ENCODE data around the gene CSH1.
A peak's percentile ranks its signal among the peaks of the same experiment; 100 is the strongest.
"Not testable (repeated sequence)": the region's sequence is repeated elsewhere in the genome, so short reads cannot be mapped to it uniquely, and the experiment has no call there.

Gene CSH1

DNA sequence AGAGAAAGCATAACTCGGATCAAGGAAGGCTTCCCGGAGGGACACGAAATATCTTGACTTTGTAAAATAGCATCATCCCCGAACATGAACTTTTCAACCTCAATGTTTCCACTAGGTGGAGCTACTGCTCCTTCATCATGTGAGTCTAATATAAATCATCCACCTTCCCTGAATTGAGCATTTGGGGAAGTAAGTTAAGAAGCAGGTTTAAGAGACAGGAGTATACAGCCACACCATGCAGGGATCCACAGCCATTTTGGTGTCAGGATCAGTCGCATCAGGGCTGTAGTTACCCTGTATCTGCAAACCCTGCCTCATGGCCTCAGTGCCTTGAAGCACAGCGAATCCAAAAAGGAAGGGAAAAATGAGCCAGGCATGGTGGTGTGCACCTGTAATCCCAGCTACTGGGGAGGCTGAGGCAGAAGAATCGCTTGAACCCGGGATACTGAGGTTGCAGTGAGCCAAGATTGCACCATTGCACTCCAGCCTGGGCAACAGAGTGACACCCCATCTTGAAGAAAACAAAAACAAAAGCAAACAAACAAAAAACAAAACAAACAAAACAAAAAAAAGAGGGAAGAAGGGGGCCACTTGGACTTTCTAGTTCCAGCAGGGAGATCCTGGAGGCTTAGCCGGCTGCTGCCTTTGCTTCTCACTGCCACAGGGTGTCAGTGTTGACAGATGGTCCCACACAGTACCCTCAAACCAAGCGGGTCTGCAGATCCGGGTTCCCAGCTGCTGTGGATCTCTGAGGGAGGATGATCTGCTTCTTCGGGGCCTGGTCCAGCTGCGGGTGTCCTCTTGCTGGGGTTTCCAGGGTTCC, 7.1 kb downstream of the CSH1 start:
- H3K36me3 ChIP-seq (ENCODE audit: insufficient read depth, insufficient read length, low read length); DNase-seq (ENCODE audit: low read depth, low spot score); H3K9ac ChIP-seq (ENCODE audit: insufficient read length, low read depth); H3K27me3 ChIP-seq (ENCODE audit: insufficient read depth, insufficient read length); H3K4me3 ChIP-seq (ENCODE audit: insufficient read length, low read depth); H3K9me3 ChIP-seq (ENCODE audit: insufficient read depth, low read length); H3K4me1 ChIP-seq (ENCODE audit: insufficient read depth, insufficient read length): not testable (repeated sequence)

GRCh38 chr17:63885119-63885518, 11.3 kb downstream of the CSH1 start:
- not testable (repeated sequence) for H3K36me3 ChIP-seq (ENCODE audit: insufficient read depth, insufficient read length, low read length); H3K4me3 ChIP-seq (ENCODE audit: insufficient read length, low read depth); H3K27me3 ChIP-seq (ENCODE audit: insufficient read depth, insufficient read length); DNase-seq (ENCODE audit: low read depth, low spot score); H3K9ac ChIP-seq (ENCODE audit: insufficient read length, low read depth); H3K9me3 ChIP-seq (ENCODE audit: insufficient read depth, low read length)
- H3K4me1 ChIP-seq (ENCODE audit: insufficient read depth, insufficient read length) = peaks cover 11% of the 10 kb centered on the region

DNA sequence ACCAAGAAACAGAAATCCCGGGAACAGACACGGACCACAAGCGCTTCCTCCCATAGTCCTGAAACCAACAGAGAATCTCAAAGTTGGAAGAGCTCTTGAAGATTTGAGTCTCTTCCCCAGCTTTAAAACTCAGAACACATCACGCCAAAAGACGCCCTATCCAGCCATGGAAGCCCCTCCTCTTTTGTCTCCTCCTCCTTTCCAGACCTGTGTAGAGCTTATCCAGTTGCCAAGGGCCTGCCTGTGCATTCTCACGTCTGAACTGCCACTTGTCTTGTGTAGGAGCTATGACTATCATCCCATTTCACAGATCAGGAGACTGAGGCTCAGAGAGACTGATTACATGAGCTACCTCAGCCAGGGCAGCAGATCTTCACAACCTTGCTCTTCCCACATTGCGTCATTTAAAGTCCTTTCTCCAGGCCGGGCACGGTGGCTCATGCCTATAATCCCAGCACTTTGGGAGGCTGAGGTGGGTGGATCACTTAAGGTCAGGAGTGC, 13.7 kb downstream of the CSH1 start:
- peaks cover 11% of the 10 kb centered on the region for H3K4me1 ChIP-seq (ENCODE audit: insufficient read depth, insufficient read length)
- H3K27me3 ChIP-seq (ENCODE audit: insufficient read depth, insufficient read length); DNase-seq (ENCODE audit: low read depth, low spot score); H3K36me3 ChIP-seq (ENCODE audit: insufficient read depth, insufficient read length, low read length); H3K9me3 ChIP-seq (ENCODE audit: insufficient read depth, low read length); H3K9ac ChIP-seq (ENCODE audit: insufficient read length, low read depth); H3K4me3 ChIP-seq (ENCODE audit: insufficient read length, low read depth): not testable (repeated sequence)

- DNase-seq (ENCODE audit: low read depth, low spot score) = peak; percentile 35
- H3K27me3 ChIP-seq (ENCODE audit: insufficient read depth, insufficient read length) = no peaks in the 10 kb centered on the region
Measured at GRCh38 chr17:63881935-63882601, 14.3 kb downstream of the CSH1 start, which contains the start of gene GH2. Gene GH2, minus strand, starts transcription at chr17:63881944. Its CDS starts 143 bp downstream, at chr17:63881801.

GRCh38 chr17:63881337-63881736, 15.0 kb downstream of the CSH1 start:
- H3K36me3 ChIP-seq (ENCODE audit: insufficient read depth, insufficient read length, low read length); H3K9me3 ChIP-seq (ENCODE audit: insufficient read depth, low read length); H3K27me3 ChIP-seq (ENCODE audit: insufficient read depth, insufficient read length); H3K4me3 ChIP-seq (ENCODE audit: insufficient read length, low read depth); DNase-seq (ENCODE audit: low read depth, low spot score): not testable (repeated sequence)
- H3K4me1 ChIP-seq (ENCODE audit: insufficient read depth, insufficient read length) = peaks cover 11% of the 10 kb centered on the region
- peak overlapping the region; percentile 10 for H3K9ac ChIP-seq (ENCODE audit: insufficient read length, low read depth)

More at GRCh38 chr17:63881935-63882601, 14.3 kb downstream of the CSH1 start, which contains the start of gene GH2:
- peak within 1 kb of the TSS; percentile 10 for H3K9ac ChIP-seq (ENCODE audit: insufficient read length, low read depth)
- no peaks in the 10 kb centered on the region for H3K9me3 ChIP-seq (ENCODE audit: insufficient read depth, low read length)
- peaks cover 11% of the 10 kb centered on the region for H3K4me1 ChIP-seq (ENCODE audit: insufficient read depth, insufficient read length)
- H3K4me3 ChIP-seq (ENCODE audit: insufficient read length, low read depth) = no peak within 1 kb of the TSS
- H3K36me3 ChIP-seq (ENCODE audit: insufficient read depth, insufficient read length, low read length) = no peaks in the 10 kb centered on the region
- no peak for TF ChIP-seq ZNF274 (IDR thresholded peaks at IDR 0.05; ENCODE audit: low read depth, low read length)
- no peak for TF ChIP-seq SUZ12 (IDR thresholded peaks at IDR 0.05; ENCODE audit: extremely low read depth, insufficient read depth, insufficient read length)
- no peak for TF ChIP-seq YY1 (IDR thresholded peaks at IDR 0.05; ENCODE audit: insufficient read depth, insufficient read length)

DNA sequence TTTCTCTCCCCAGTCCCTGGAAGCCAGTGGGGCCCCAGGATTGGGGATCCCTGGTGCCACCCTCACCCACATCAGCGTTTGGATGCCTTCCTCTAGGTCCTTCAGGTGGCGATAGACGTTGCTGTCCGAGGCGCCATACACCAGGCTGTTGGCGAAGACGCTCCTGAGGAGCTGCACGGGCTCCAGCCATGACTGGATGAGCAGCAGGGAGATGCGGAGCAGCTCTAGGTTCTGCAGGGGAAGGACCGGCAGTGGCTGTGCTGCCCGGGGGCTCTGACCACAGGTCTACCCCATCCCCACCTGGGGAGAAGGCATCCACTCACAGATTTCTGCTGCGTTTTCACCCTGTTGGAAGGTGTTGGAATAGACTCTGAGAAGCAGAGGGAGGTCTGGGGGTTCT, 15.7 kb downstream of the CSH1 start:
- TF ChIP-seq YY1 (IDR thresholded peaks at IDR 0.05; ENCODE audit: insufficient read depth, insufficient read length) (no peak), ZNF274 (IDR thresholded peaks at IDR 0.05; ENCODE audit: low read depth, low read length) (no peak), SUZ12 (IDR thresholded peaks at IDR 0.05; ENCODE audit: extremely low read depth, insufficient read depth, insufficient read length) (no peak)

DNA sequence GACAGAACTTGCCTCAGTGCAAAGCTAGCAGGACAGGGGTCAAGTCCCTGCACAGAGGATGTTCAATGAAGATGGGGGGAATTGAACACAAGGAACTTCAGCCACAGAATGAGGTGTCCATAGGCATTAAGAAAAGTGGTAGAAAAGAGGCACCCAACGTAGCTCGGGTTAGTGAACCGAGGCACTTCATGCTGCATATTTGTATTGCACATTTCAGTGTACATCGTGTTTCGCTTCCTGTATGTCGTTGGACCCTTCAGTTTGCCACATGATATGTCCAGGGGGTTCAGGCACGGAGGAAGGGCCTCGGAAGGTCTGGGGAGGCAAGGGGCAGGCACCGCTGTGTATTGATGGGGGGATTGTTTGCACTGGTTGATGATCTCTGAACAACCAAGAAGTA, 18.0 kb downstream of the CSH1 start:
- DNase-seq (ENCODE audit: low read depth, low spot score); H3K9ac ChIP-seq (ENCODE audit: insufficient read length, low read depth); H3K27me3 ChIP-seq (ENCODE audit: insufficient read depth, insufficient read length); H3K9me3 ChIP-seq (ENCODE audit: insufficient read depth, low read length); H3K36me3 ChIP-seq (ENCODE audit: insufficient read depth, insufficient read length, low read length); H3K4me3 ChIP-seq (ENCODE audit: insufficient read length, low read depth): not testable (repeated sequence)
- H3K4me1 ChIP-seq (ENCODE audit: insufficient read depth, insufficient read length) = peaks cover 11% of the 10 kb centered on the region

More for the DNA sequence above, 15.7 kb downstream of the CSH1 start:
- peaks cover 11% of the 10 kb centered on the region for H3K4me1 ChIP-seq (ENCODE audit: insufficient read depth, insufficient read length)
- H3K36me3 ChIP-seq (ENCODE audit: insufficient read depth, insufficient read length, low read length) = no peaks in the 10 kb centered on the region
- H3K27me3 ChIP-seq (ENCODE audit: insufficient read depth, insufficient read length) = no peaks in the 10 kb centered on the region
- no peak for DNase-seq (ENCODE audit: low read depth, low spot score)
- no peak overlapping the region for H3K9ac ChIP-seq (ENCODE audit: insufficient read length, low read depth)
- no peaks in the 10 kb centered on the region for H3K9me3 ChIP-seq (ENCODE audit: insufficient read depth, low read length)
- no peak overlapping the region for H3K4me3 ChIP-seq (ENCODE audit: insufficient read length, low read depth)

DNA sequence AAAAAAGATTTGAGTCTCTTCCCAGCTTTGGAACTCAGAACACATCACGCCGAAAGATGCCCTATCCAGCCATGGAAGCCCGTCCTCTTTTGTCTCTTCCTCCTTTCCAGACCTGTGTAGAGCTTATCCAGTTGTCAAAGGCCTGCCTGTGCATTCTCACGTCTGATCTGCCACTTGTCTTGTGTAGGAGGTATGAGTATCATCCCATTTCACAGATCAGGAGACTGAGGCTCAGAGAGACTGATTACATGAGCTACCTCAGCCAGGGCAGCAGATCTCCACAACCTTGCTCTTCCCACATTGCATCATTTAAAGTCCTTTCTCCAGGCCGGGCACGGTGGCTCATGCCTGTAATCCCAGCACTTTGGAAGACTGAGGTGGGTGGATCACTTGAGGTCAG, 21.7 kb downstream of the CSH1 start:
- H3K4me3 ChIP-seq (ENCODE audit: insufficient read length, low read depth); H3K9me3 ChIP-seq (ENCODE audit: insufficient read depth, low read length); DNase-seq (ENCODE audit: low read depth, low spot score); H3K27me3 ChIP-seq (ENCODE audit: insufficient read depth, insufficient read length); H3K36me3 ChIP-seq (ENCODE audit: insufficient read depth, insufficient read length, low read length); H3K4me1 ChIP-seq (ENCODE audit: insufficient read depth, insufficient read length); H3K9ac ChIP-seq (ENCODE audit: insufficient read length, low read depth): not testable (repeated sequence)

GRCh38 chr17:63874061-63874626, 22.2 kb downstream of the CSH1 start:
- not testable (repeated sequence) for H3K9ac ChIP-seq (ENCODE audit: insufficient read length, low read depth); H3K36me3 ChIP-seq (ENCODE audit: insufficient read depth, insufficient read length, low read length); H3K4me1 ChIP-seq (ENCODE audit: insufficient read depth, insufficient read length); H3K27me3 ChIP-seq (ENCODE audit: insufficient read depth, insufficient read length); DNase-seq (ENCODE audit: low read depth, low spot score); H3K9me3 ChIP-seq (ENCODE audit: insufficient read depth, low read length); H3K4me3 ChIP-seq (ENCODE audit: insufficient read length, low read depth)

DNA sequence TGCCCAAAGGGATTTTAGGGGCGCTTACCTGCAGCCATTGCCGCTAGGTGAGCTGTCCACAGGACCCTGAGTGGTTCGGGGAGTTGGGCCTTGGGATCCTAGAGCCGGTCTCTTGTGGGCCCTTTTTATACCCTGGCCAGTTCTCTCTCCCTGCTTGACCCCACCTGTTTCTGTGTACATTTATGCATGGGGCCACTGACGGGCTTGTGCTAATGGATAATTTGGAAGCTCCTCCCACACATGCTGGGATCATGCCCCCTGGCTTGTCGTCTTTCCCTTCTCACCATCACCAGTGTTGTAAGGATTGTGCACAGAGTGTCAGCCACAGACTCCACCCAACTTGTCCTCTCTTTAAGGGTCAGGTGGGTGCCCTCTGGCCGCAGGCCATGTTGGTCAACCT, 22.8 kb downstream of the CSH1 start, which contains the start of gene CSH2:
Gene CSH2, minus strand, starts transcription at position 101 of the 400 bp plus-strand sequence. Its CDS starts 63 bp downstream, at position 38.
- DNase-seq (ENCODE audit: low read depth, low spot score); H3K4me3 ChIP-seq (ENCODE audit: insufficient read length, low read depth); H3K9ac ChIP-seq (ENCODE audit: insufficient read length, low read depth); H3K4me1 ChIP-seq (ENCODE audit: insufficient read depth, insufficient read length); H3K36me3 ChIP-seq (ENCODE audit: insufficient read depth, insufficient read length, low read length); H3K27me3 ChIP-seq (ENCODE audit: insufficient read depth, insufficient read length); H3K9me3 ChIP-seq (ENCODE audit: insufficient read depth, low read length): not testable (repeated sequence)
